PC-3 (cell line): ENCODE data around the gene EIF4G3. TPM values are rescaled to one million over a fixed set of nuclear protein-coding genes. Genes with fewer than 3 reads are reported as not detected.
A peak's percentile ranks its signal among the peaks of the same experiment; 100 is the strongest.
"Not testable (repeated sequence)": the region's sequence is repeated elsewhere in the genome, so short reads cannot be mapped to it uniquely, and the experiment has no call there.

ENCODE experiments used
- ATAC-seq: fragments of 200-7000 bp; cut with Tn5 transposase; 2 replicates; pipeline ENCODE4 v1.9.1; 2020; ENCODE audit warnings: mild to moderate bottlenecking, moderate library complexity
- BruUV-seq: library from RNA; stranded (reverse); fragments of 400-500 nt; replicated peaks from 2 replicates; lab custom pipeline; 2021; lab: Mats Ljungman, UMichigan
- CTCF ChIA-PET: fragments of 300-600 bp; sonication (Branson Sonifier 250); formaldehyde crosslinking; loops from one replicate; lab custom pipeline; 2022; ENCODE audit warnings: antibody characterized with exemption; lab: Charles Lee
- POLR2A ChIA-PET: fragments of 300-600 bp; sonication (Branson Sonifier 250); formaldehyde crosslinking; loops from one replicate; lab custom pipeline; 2022; ENCODE audit warnings: antibody characterized with exemption; ENCODE audit not compliant: unreplicated experiment; lab: Charles Lee
- DNase-seq: peaks from one replicate; pipeline ENCODE4 v3.0.0-alpha.2; 2015
- H2AFZ ChIP-seq: fragments of 300-600 bp; sonication (generic); 2 replicates; pipeline ENCODE4 v1.6.0; 2016; ENCODE audit warnings: antibody characterized with exemption, low read length
- H3F3A ChIP-seq: fragments of 300-600 bp; sonication (generic); one replicate; pipeline ENCODE4 v1.6.0; 2017; ENCODE audit warnings: antibody characterized with exemption, low read length, control low read depth, mild to moderate bottlenecking; ENCODE audit not compliant: unreplicated experiment
- H3K27ac ChIP-seq: fragments of 300-600 bp; sonication (generic); 2 replicates; pipeline ENCODE4 v1.5.1; 2016; ENCODE audit warnings: mild to moderate bottlenecking, low read length
- H3K27me3 ChIP-seq: fragments of 300-600 bp; sonication (generic); 2 replicates; pipeline ENCODE4 v1.6.1; 2016; ENCODE audit warnings: low read length, mixed read lengths
- H3K36me3 ChIP-seq: fragments of 300-600 bp; sonication (generic); 2 replicates; pipeline ENCODE4 v1.6.1; 2016; ENCODE audit warnings: low read depth, mixed run types, low read length, mixed read lengths
- H3K4me1 ChIP-seq: fragments of 300-600 bp; sonication (generic); 2 replicates; pipeline ENCODE4 v1.5.1; 2016; ENCODE audit warnings: low read length; ENCODE audit not compliant: insufficient read depth
- H3K4me2 ChIP-seq: fragments of 300-600 bp; sonication (generic); 2 replicates; pipeline ENCODE4 v1.6.0; 2016; ENCODE audit warnings: low read length
- H3K4me3 ChIP-seq: fragments of 300-600 bp; sonication (generic); 2 replicates; pipeline ENCODE4 v1.5.1; 2016; ENCODE audit warnings: mild to moderate bottlenecking, low read length, mixed read lengths
- H3K79me2 ChIP-seq: fragments of 300-600 bp; sonication (generic); 2 replicates; pipeline ENCODE4 v1.6.1; 2017; ENCODE audit warnings: low read length, mixed read lengths
- H3K9ac ChIP-seq: fragments of 300-600 bp; sonication (generic); 2 replicates; pipeline ENCODE4 v1.6.0; 2016; ENCODE audit warnings: mild to moderate bottlenecking, low read length
- H3K9me2 ChIP-seq: fragments of 300-600 bp; sonication (generic); replicated peaks from 2 replicates; pipeline ENCODE4 v1.6.1; 2016; ENCODE audit warnings: mixed run types, low read length, mixed read lengths
- H3K9me3 ChIP-seq: fragments of 300-600 bp; sonication (generic); 2 replicates; pipeline ENCODE4 v1.6.1; 2016; ENCODE audit warnings: low read length, mixed read lengths
- H4K20me1 ChIP-seq: fragments of 300-600 bp; sonication (generic); 2 replicates; pipeline ENCODE4 v1.6.1; 2016; ENCODE audit warnings: low read length, mixed read lengths
- CTCF ChIP-seq: fragments of 300-600 bp; sonication (generic); conservative IDR thresholded peaks from 2 replicates; pipeline ENCODE4 v1.5.1; 2017; ENCODE audit warnings: antibody characterized with exemption, low read depth, mild to moderate bottlenecking, low read length
- EZH2 ChIP-seq: fragments of 300-600 bp; sonication (generic); IDR thresholded peaks from one replicate; pipeline ENCODE4 v1.6.1; 2017; ENCODE audit warnings: antibody characterized with exemption, mild to moderate bottlenecking, low read length; ENCODE audit not compliant: unreplicated experiment
- EZH2phosphoT487 ChIP-seq: fragments of 300-600 bp; sonication (generic); IDR thresholded peaks from 2 replicates; pipeline ENCODE4 v1.6.1; 2018; ENCODE audit warnings: mild to moderate bottlenecking, antibody characterized with exemption, low read length, borderline replicate concordance
- intact Hi-C: fragments of 100-400 bp; cut with micrococcal nuclease; formaldehyde crosslinking; loops from 2 replicates; pipeline ENCODE4 v1.9.0; 2023
- total RNA-seq: library from RNA; depleted of rRNA; stranded (reverse); fragments of >200 nt; gene quantifications from 2 replicates; pipeline ENCODE4 v1.2.3, GENCODE V29; 2014

EIF4G3 gene
- total RNA-seq, 1 experiment from 2014 or later: 16.9 TPM

DNA sequence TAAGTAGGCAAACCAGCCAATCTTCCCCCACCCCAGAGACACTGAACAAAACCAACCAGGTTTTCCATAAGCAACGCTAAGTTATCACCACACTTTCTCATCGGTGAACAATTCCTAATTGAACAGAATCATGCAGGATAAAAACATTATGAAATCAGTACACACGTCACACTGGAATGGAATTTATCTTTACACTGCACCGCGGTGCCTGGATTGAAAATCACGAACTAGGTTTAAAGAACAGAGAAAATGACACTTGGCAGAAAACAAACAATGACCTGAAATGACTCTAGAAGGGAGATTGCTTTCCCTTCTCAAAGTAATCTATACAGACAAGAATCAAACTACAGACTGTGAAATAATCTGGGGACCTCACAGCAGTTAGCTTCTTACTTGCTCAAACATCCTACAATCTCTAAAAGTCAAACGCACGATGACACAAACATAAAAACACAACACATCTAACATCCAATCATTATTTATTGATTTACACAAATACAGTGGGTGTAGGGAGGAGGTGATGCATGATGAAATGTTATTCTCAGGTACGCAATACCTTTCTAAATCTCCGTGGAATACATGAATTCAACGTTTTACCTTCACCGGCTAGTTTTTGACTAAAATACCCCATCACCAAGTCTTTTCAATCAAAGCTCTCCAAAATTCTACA is 1.9 kb downstream of the EIF4G3 start:
- Histone ChIP-seq H3K9me3 (no peaks in the 10 kb centered on the region), H3K27ac (no peak overlapping the region), H2AFZ (0 out of 2 replicates have a peak overlapping the region, but pooled peaks have one; percentile 2), H3K4me3 (peak overlapping the region; percentile 91), H3K4me2 (peak overlapping the region; percentile 81), H4K20me1 (peaks cover 13% of the 10 kb centered on the region), H3K27me3 (no peaks in the 10 kb centered on the region), H3K9me2 (no peaks in the 10 kb centered on the region), H3K79me2 (peaks cover 56% of the 10 kb centered on the region), H3K9ac (peak overlapping the region; percentile 81), H3F3A (no peaks in the 10 kb centered on the region), H3K36me3 (no peaks in the 10 kb centered on the region), H3K4me1 (peaks cover 13% of the 10 kb centered on the region)
- ATAC-seq (no peak), DNase-seq (peak; percentile 27)
- CTCF ChIA-PET: no interaction called here
- intact Hi-C loops: loop anchor here (5.0 to 10.0 kb wide), 3 partner anchors 60 to 602 kb away; no protein-coding TSS in a partner anchor
- BruUV-seq: no TSS peak
- POLR2A ChIA-PET: no interaction called here
- TF ChIP-seq EZH2 (no peak), EZH2phosphoT487 (no peak), CTCF (no peak)

DNA sequence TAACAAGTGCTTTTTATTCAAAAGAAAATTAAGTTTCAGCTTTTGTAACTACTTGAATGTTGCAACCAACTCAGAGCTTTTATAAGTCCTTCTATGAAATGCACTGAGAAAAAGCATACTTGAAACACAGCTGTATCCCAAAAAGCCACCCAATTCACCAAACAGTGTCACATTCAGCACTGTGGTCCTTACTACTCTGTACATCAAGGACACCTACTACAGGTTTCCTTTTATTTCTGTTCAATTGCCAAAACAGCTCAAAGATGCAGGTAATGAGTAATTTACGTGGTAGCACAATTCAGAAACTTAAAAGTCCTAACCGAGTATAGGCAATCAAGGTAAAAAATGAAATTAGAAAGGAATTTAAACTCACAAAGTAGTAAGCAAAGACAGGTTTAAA is 2.5 kb downstream of the EIF4G3 start:
- Histone ChIP-seq H3K4me3 (peak overlapping the region; percentile 91), H3K4me1 (peaks cover 13% of the 10 kb centered on the region), H3K9ac (peak overlapping the region; percentile 81; the same call in 1 of the 2 replicates), H3F3A (no peaks in the 10 kb centered on the region), H4K20me1 (peaks cover 13% of the 10 kb centered on the region), H2AFZ (no peak overlapping the region), H3K79me2 (peaks cover 60% of the 10 kb centered on the region), H3K27ac (no peak overlapping the region), H3K27me3 (no peaks in the 10 kb centered on the region), H3K9me2 (no peaks in the 10 kb centered on the region), H3K9me3 (no peaks in the 10 kb centered on the region), H3K36me3 (no peaks in the 10 kb centered on the region; the same call in 1 of the 2 replicates), H3K4me2 (peak overlapping the region; percentile 81)
- no peak for ATAC-seq
- TF ChIP-seq EZH2 (no peak), EZH2phosphoT487 (no peak)
- no peak for DNase-seq
- CTCF ChIA-PET: no interaction called here
- POLR2A ChIA-PET: no interaction called here
- BruUV-seq: no TSS peak
- intact Hi-C loops: loop anchor here (10.0 kb wide), 1 partner anchor 59 kb away; no protein-coding TSS in a partner anchor

DNA sequence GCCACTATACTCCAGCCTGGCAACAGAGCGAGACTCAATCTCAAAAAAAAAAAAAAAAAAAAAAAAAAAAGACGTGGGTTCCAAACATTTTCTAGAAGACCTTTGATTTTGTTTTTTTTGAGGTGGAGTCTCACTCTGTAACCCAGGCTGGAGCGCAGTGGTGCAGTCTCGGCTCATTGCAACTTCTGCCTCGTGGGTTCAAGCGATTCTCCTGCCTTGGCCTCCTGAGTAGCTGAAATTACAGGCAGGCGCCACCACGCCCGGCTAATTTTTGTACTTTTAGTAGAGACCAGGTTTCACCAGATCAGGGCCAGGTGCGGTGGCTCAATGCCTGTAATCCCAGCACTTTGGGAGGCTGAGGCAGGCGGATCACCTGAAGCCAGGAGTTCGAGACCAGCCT is 3.6 kb downstream of the EIF4G3 start:
- H3K9me3 ChIP-seq, BruUV-seq, H3K4me2 ChIP-seq, H3F3A ChIP-seq, H3K27me3 ChIP-seq, H3K27ac ChIP-seq, H3K36me3 ChIP-seq, POLR2A ChIA-PET, H3K4me3 ChIP-seq, H2AFZ ChIP-seq, H3K9ac ChIP-seq, ATAC-seq, DNase-seq, CTCF ChIA-PET, H3K9me2 ChIP-seq: not testable (repeated sequence)
- intact Hi-C loops: loop anchor here (10.0 kb wide), 1 partner anchor 58 kb away; no protein-coding TSS in a partner anchor
- Histone ChIP-seq H3K79me2 (peaks cover 64% of the 10 kb centered on the region), H3K4me1 (peaks cover 13% of the 10 kb centered on the region), H4K20me1 (peaks cover 13% of the 10 kb centered on the region)

DNA sequence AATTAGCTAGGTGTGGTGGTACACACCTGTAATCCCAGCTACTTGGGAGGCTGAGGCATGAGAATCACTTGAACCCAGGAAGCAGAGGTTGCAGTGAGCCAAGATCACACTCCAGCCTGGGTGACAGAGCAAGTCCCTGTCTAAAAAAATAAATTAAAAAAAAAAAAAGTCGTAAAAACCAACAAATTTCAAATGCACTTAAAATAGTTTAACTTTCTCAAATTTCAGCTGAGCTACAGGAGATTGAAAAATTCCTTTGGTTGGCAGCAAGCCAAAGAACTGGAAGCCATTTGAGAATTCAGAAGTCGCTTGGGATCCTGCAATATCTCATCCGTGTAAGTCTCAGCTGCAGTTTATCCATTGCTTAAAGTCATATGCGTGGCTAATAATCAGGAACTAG is 5.9 kb downstream of the EIF4G3 start:
- H3K4me3 ChIP-seq, H2AFZ ChIP-seq, POLR2A ChIA-PET, H3K4me2 ChIP-seq, CTCF ChIA-PET, H3K9me3 ChIP-seq, ATAC-seq, BruUV-seq, H3K27ac ChIP-seq, H3K4me1 ChIP-seq, H3F3A ChIP-seq, H3K9ac ChIP-seq, H3K9me2 ChIP-seq, DNase-seq, H3K27me3 ChIP-seq, H3K36me3 ChIP-seq: not testable (repeated sequence)
- peaks cover 73% of the 10 kb centered on the region for H3K79me2 ChIP-seq
- peaks cover 13% of the 10 kb centered on the region for H4K20me1 ChIP-seq
- intact Hi-C loops: loop anchor here (10.0 kb wide), 1 partner anchor 56 kb away; no protein-coding TSS in a partner anchor
